H1 (cell line): ENCODE results near the gene MROH2A.

Experiments
- CTCF ChIP-seq, 3 experiments: IDR thresholded peaks; 1 replicate in 2 of 3; 2 replicates in 1 of 3; pipeline versions ENCODE4 v1.5.1 to v1.6.1; 2011; ENCODE audit warnings: low read length in 3 of 3, mild to moderate bottlenecking in 3 of 3, inconsistent platforms in 2 of 3, low read depth in 1 of 3, moderate library complexity in 1 of 3; ENCODE audit not compliant: insufficient read depth in 1 of 3; ENCODE audit errors: control extremely low read depth in 1 of 3
- EP300 ChIP-seq, 2 experiments: IDR thresholded peaks; 1 replicate in 1 of 2; 2 replicates in 1 of 2; pipeline ENCODE4 v1.6.1; 2011 to 2012; ENCODE audit warnings: low read depth in 2 of 2, low read length in 2 of 2, mild to moderate bottlenecking in 2 of 2, borderline replicate concordance in 1 of 2, inconsistent platforms in 1 of 2, moderate library complexity in 1 of 2
- HDAC2 ChIP-seq, 2 experiments: fragments of 300-600 bp in 1 of 2; sonication (generic) in 1 of 2; IDR thresholded peaks; 2 replicates each; pipeline ENCODE4 v1.6.1; 2011 to 2012; ENCODE audit warnings: low read depth in 2 of 2, low read length in 2 of 2, mild to moderate bottlenecking in 2 of 2, moderate library complexity in 2 of 2, borderline replicate concordance in 1 of 2, inconsistent platforms in 1 of 2
- JUN ChIP-seq: IDR thresholded peaks from 2 replicates; pipeline ENCODE4 v1.6.1; 2011; ENCODE audit warnings: low read depth, mild to moderate bottlenecking, improper control_type of control experiment, low read length
- MAX ChIP-seq: IDR thresholded peaks from 2 replicates; pipeline ENCODE4 v1.6.1; 2012; ENCODE audit warnings: inconsistent platforms
- POU5F1 ChIP-seq: IDR thresholded peaks from 2 replicates; pipeline ENCODE4 v1.6.1; 2011; ENCODE audit warnings: low read depth, mild to moderate bottlenecking, low read length, moderate library complexity
- RFX5 ChIP-seq: IDR thresholded peaks from 2 replicates; pipeline ENCODE4 v1.6.1; 2011; ENCODE audit warnings: low read depth, low read length, improper control_type of control experiment, borderline replicate concordance
- RXRA ChIP-seq: IDR thresholded peaks from 2 replicates; pipeline ENCODE4 v1.6.1; 2011; ENCODE audit warnings: low read depth, mild to moderate bottlenecking, low read length, moderate library complexity; ENCODE audit not compliant: insufficient read depth
- SIN3A ChIP-seq, 2 experiments: IDR thresholded peaks in 1 of 2; conservative IDR thresholded peaks in 1 of 2; 2 replicates each; pipeline ENCODE4 v1.6.1; 2011 to 2012; ENCODE audit warnings: low read length in 2 of 2, improper control_type of control experiment in 1 of 2, low read depth in 1 of 2, mild to moderate bottlenecking in 1 of 2
- SP1 ChIP-seq: IDR thresholded peaks from 2 replicates; pipeline ENCODE4 v1.6.1; 2011; ENCODE audit warnings: low read depth, low read length
- USF2 ChIP-seq: IDR thresholded peaks from 2 replicates; pipeline ENCODE4 v1.6.1; 2011; ENCODE audit warnings: low read length, improper control_type of control experiment
- ZNF274 ChIP-seq: IDR thresholded peaks from 2 replicates; pipeline ENCODE4 v1.7.0; 2012; ENCODE audit warnings: low read length, borderline replicate concordance; ENCODE audit errors: extremely low read depth

- TF ChIP-seq JUN (no peak), SP1 (no peak), MAX (no peak), CTCF (IDR thresholded peaks at IDR 0.05; ENCODE audit: control extremely low read depth in 1 of 3, insufficient read depth in 1 of 3, low read depth in 1 of 3, low read length in 3 of 3) (no peak), EP300 (IDR thresholded peaks at IDR 0.05; ENCODE audit: borderline replicate concordance in 1 of 2, low read depth in 2 of 2, low read length in 2 of 2) (no peak), RXRA (no peak), SIN3A (conservative IDR thresholded peaks at IDR 0.05 in 1 of 2, IDR thresholded peaks at IDR 0.05 in 1 of 2; ENCODE audit: low read depth in 1 of 2, low read length in 2 of 2) (no peak), USF2 (no peak), ZNF274 (no peak), RFX5 (no peak), HDAC2 (IDR thresholded peaks at IDR 0.05; ENCODE audit: borderline replicate concordance in 1 of 2, low read depth in 2 of 2, low read length in 2 of 2) (no peak), POU5F1 (no peak)
Observed at GRCh38 chr2:233756429-233757081, 21.6 kb upstream of the MROH2A start.
